Endothelial cell of umbilical vein (primary cell): ENCODE measurements around the gene MALT1. TPM values are rescaled to one million over a fixed set of nuclear protein-coding genes. Genes with fewer than 3 reads are reported as not detected.

Experiments used
- BruUV-seq: library from RNA; stranded (reverse); fragments of 400-500 nt; replicated peaks from 2 replicates; lab custom pipeline; 2021; lab: Mats Ljungman, UMichigan
- CTCF ChIA-PET: fragments of 300-600, 350-600 bp; sonication (Branson Sonifier 250); formaldehyde crosslinking; loops from one replicate; lab custom pipeline; 2021; ENCODE audit warnings: antibody characterized with exemption, inconsistent platforms; lab: Charles Lee
- POLR2A ChIA-PET: fragments of 300-600, 350-600 bp; sonication (Branson Sonifier 250); formaldehyde crosslinking; loops from one replicate; lab custom pipeline; 2021; ENCODE audit warnings: antibody characterized with exemption, inconsistent platforms; lab: Charles Lee
- DNase-seq: peaks from one replicate; pipeline ENCODE4 v3.0.0-alpha.2; 2011; ENCODE audit warnings: low read depth, low spot score
- FAIRE-seq: peaks from 2 replicates; lab custom pipeline; 2011; peaks lifted over from hg19 to GRCh38; lab: Jason Lieb, UNC
- H2AFZ ChIP-seq: 2 replicates; pipeline ENCODE4 v1.6.0; 2012; ENCODE audit warnings: low read depth, low read length, control low read depth, inconsistent platforms
- H3K27ac ChIP-seq: 2 replicates; pipeline ENCODE4 v1.5.1; 2011; ENCODE audit warnings: low read depth, mild to moderate bottlenecking, control low read depth, low read length, moderate library complexity; ENCODE audit not compliant: insufficient read depth
- H3K27me3 ChIP-seq, 2 experiments: 2 replicates each; pipeline versions ENCODE4 v1.6.0 to v1.6.1; 2011; ENCODE audit warnings: low read length in 2 of 2, mixed read lengths in 1 of 2; ENCODE audit not compliant: control insufficient read depth in 2 of 2, insufficient read depth in 2 of 2
- H3K36me3 ChIP-seq, 2 experiments: 2 replicates in 1 of 2; 3 replicates in 1 of 2; pipeline ENCODE4 v1.5.1; 2011; ENCODE audit warnings: low read length in 2 of 2, mild to moderate bottlenecking in 1 of 2, moderate library complexity in 1 of 2; ENCODE audit not compliant: control insufficient read depth in 2 of 2, insufficient read depth in 2 of 2; ENCODE audit errors: extremely low read depth in 1 of 2
- H3K4me1 ChIP-seq: 3 replicates; pipeline ENCODE4 v1.5.1; 2011; ENCODE audit warnings: mild to moderate bottlenecking, low read length; ENCODE audit not compliant: control insufficient read depth, insufficient read depth; ENCODE audit errors: extremely low read depth
- H3K4me2 ChIP-seq: 2 replicates; pipeline ENCODE4 v1.6.1; 2011; ENCODE audit warnings: low read length, control low read depth, mixed read lengths; ENCODE audit not compliant: insufficient read depth
- H3K4me3 ChIP-seq, 3 experiments: fragments of 200-600 bp in 1 of 3; sonication (generic), shearing (Covaris generic) in 1 of 3; replicated peaks in 1 of 3; 2 replicates each; pipeline ENCODE4 v1.5.1; 2011 to 2016; ENCODE audit warnings: control low read depth in 3 of 3, low read length in 3 of 3, mild to moderate bottlenecking in 2 of 3, inconsistent platforms in 1 of 3, low read depth in 1 of 3, moderate library complexity in 1 of 3; ENCODE audit not compliant: insufficient read depth in 1 of 3
- H3K79me2 ChIP-seq: 2 replicates; pipeline ENCODE4 v1.6.0; 2012; ENCODE audit warnings: low read length, inconsistent platforms; ENCODE audit not compliant: control insufficient read depth, insufficient read depth
- H3K9ac ChIP-seq: replicated peaks from 2 replicates; pipeline ENCODE3; 2011; ENCODE audit warnings: low read length, control low read depth; ENCODE audit not compliant: insufficient read depth; ENCODE audit errors: extremely low read depth
- H3K9me1 ChIP-seq: replicated peaks from 3 replicates; pipeline ENCODE4 v1.6.0; 2011; ENCODE audit warnings: mild to moderate bottlenecking, low read length; ENCODE audit not compliant: control insufficient read depth, insufficient read depth; ENCODE audit errors: extremely low read depth
- H3K9me3 ChIP-seq: replicated peaks from 2 replicates; pipeline ENCODE4 v1.5.1; 2012; ENCODE audit warnings: low read length, inconsistent platforms; ENCODE audit not compliant: control insufficient read depth, insufficient read depth
- H4K20me1 ChIP-seq: replicated peaks from 2 replicates; pipeline ENCODE3; 2011; ENCODE audit warnings: mild to moderate bottlenecking, low read length; ENCODE audit not compliant: control insufficient read depth, insufficient read depth; ENCODE audit errors: extremely low read depth
- CTCF ChIP-seq, 2 donors: IDR thresholded peaks; 1 replicate in 1 of 2; 2 replicates in 1 of 2; pipeline ENCODE4 v1.5.1; 2011; ENCODE audit warnings: low read length in 2 of 2, mild to moderate bottlenecking in 2 of 2, moderate library complexity in 2 of 2, control low read depth in 1 of 2, inconsistent platforms in 1 of 2, low read depth in 1 of 2; ENCODE audit not compliant: insufficient read depth in 1 of 2; ENCODE audit errors: extremely low read depth in 1 of 2
- MYC ChIP-seq: IDR thresholded peaks from one replicate; pipeline ENCODE4 v1.6.1; 2011; ENCODE audit warnings: mild to moderate bottlenecking, low read depth, low read length
- POLR2AphosphoS5 ChIP-seq: IDR thresholded peaks from 2 replicates; pipeline ENCODE4 v1.6.1; 2012; ENCODE audit warnings: low read depth, mild to moderate bottlenecking, control low read depth, low read length, moderate library complexity; ENCODE audit not compliant: insufficient read depth
- dilution Hi-C: fragments of 300-500 bp; cut with MboI; formaldehyde crosslinking; loops from one replicate; pipeline ENCODE4 v1.15.0; 2019; ENCODE audit warnings: low sequenced_read_pairs; ENCODE audit not compliant: extremely low pct_ligation_motif_present
- intact Hi-C: fragments of 100-400 bp; cut with micrococcal nuclease; formaldehyde crosslinking; loops from one replicate; pipeline ENCODE4 v1.10.0; 2022
- polyA plus RNA-seq, 4 experiments: library from polyadenylated mRNA; depleted of rRNA in 3 of 4; stranded (reverse) in 3 of 4; unstranded in 1 of 4; fragments of >200 nt; gene quantifications; 2 replicates each; pipeline versions ENCODE4 v1.2.1 to v1.2.3, GENCODE V29; 2011 to 2012; ENCODE audit warnings: missing spikeins in 1 of 4
- total RNA-seq: library from RNA; stranded (reverse); gene quantifications from 2 replicates; pipeline ENCODE4 v1.2.3, GENCODE V29; 2021

The MALT1 gene
- total and polyA plus RNA-seq, 2 donors (not counting 3 experiments of a cell fraction or from before 2014, with no cell fraction given): 2.8 to 5.1 TPM

DNA sequence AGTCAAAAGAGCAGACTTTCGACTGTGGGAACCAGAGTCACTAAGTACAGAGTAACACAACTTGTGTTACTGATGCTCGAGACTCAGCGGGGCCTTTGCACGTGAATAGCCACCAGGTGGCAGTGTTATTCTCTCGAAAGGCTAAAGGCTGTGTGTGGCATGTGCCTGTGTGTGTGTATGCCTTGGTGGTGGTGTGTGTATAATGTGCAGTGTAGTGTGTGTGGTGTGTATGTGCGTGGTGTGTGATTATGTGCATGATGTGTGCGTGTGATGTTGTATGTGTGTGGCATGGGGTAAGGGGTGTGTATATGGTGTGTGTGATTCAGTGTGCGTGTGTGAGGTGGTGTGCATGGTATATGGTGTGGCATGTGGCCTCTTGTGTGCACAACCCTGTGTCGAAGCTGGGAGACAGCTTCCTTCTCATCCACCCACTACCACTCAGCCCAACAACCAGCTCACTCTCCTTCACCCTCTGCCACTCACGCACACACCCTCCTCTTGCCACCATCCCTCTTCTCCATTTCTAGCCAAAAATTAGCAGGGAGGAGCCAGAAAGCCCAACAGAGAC, 110.4 kb downstream of the MALT1 start:
- BruUV-seq: no TSS peak
- FAIRE-seq: peak; percentile 95
- no peak overlapping the region for H2AFZ ChIP-seq
- no peak overlapping the region for H3K9ac ChIP-seq
- H3K9me1 ChIP-seq: no peaks in the 10 kb centered on the region
- TF ChIP-seq MYC (peak; percentile 56), CTCF (IDR thresholded peaks at IDR 0.05; ENCODE audit: extremely low read depth in 1 of 2, insufficient read depth in 1 of 2, low read depth in 1 of 2, low read length in 2 of 2) (peak; percentile 76 to 80), POLR2AphosphoS5 (no peak)
- dilution Hi-C loops (loop anchor here (25.0 kb wide), 1 partner anchor 281 kb away; no protein-coding TSS in a partner anchor), intact Hi-C loops (loop anchor here (1.0 kb wide), 3 partner anchors 13 to 289 kb away; no protein-coding TSS in a partner anchor)
- H3K4me2 ChIP-seq: no peak overlapping the region
- H3K79me2 ChIP-seq: no peaks in the 10 kb centered on the region
- no peak overlapping the region for H3K27ac ChIP-seq
- H3K9me3 ChIP-seq: no peaks in the 10 kb centered on the region
- ChIA-PET CTCF (interaction anchor here (0.6 to 25.4 kb wide), 5 partner anchors 8 to 284 kb away, joined by 3 to 994 read pairs (median 7); no protein-coding TSS in a partner anchor), POLR2A (no interaction called here)
- H3K36me3 ChIP-seq: no peaks in the 10 kb centered on the region
- no peaks in the 10 kb centered on the region for H4K20me1 ChIP-seq
- peak; percentile 83 for DNase-seq
- no peak overlapping the region for H3K4me3 ChIP-seq
- H3K27me3 ChIP-seq: no peaks in the 10 kb centered on the region
- peaks cover 19% of the 10 kb centered on the region for H3K4me1 ChIP-seq

DNA sequence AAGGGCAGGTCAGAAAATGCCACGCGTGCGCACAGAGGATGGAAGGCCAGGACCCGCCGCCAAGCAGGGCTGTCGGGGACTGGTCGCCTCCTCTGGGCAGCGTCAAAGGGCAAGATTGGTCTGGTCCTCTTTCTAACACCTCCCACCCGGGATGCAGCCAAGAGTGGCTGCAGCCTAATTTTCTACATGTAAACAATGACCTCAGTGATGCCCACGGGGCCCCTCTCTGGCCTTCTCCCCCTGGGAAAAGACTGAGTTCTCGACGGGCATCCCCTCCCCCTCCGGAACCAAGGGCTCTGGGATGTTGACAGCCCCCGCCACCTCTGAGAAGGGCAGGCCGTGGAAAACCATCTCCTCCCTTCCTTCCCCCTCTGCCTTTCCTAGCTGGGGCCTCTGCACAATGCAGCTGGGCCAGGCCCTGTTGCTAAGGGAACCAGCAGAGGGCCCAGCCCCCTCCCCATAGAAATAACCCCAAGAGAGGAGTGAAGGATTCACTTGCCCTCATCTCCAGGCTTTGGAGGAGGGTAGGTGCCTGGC, 113.4 kb downstream of the MALT1 start:
- peaks cover 35% of the 10 kb centered on the region for H3K4me1 ChIP-seq
- TF ChIP-seq POLR2AphosphoS5: no peak
- H3K9me3 ChIP-seq: no peaks in the 10 kb centered on the region
- DNase-seq (peak; percentile 25), FAIRE-seq (no peak)
- intact Hi-C loops (loop anchor here (1.0 kb wide), 5 partner anchors 79 to 208 kb away; no protein-coding TSS in a partner anchor), dilution Hi-C loops (loop anchor here (25.0 kb wide), 1 partner anchor 278 kb away; no protein-coding TSS in a partner anchor)
- CTCF ChIA-PET: interaction anchor here (0.8 to 25.4 kb wide), 4 partner anchors 16 to 281 kb away, joined by 3 to 994 read pairs (median 6); no protein-coding TSS in a partner anchor
- no peak overlapping the region for H3K4me2 ChIP-seq
- no TSS peak for BruUV-seq
- no peaks in the 10 kb centered on the region for H4K20me1 ChIP-seq
- no peaks in the 10 kb centered on the region for H3K27me3 ChIP-seq
- no peaks in the 10 kb centered on the region for H3K79me2 ChIP-seq
- no peaks in the 10 kb centered on the region for H3K36me3 ChIP-seq
- H3K4me3 ChIP-seq: no peak overlapping the region
- peak overlapping the region; percentile 57 for H3K27ac ChIP-seq
- POLR2A ChIA-PET: no interaction called here
- peak overlapping the region; percentile 12 for H3K9ac ChIP-seq
- H2AFZ ChIP-seq: peak overlapping the region; percentile 28
- H3K9me1 ChIP-seq: no peaks in the 10 kb centered on the region
